ENCODE results near the gene CCDC146. TPM values are rescaled to one million over a fixed set of nuclear protein-coding genes. Genes with fewer than 3 reads are reported as not detected.
"Not testable (repeated sequence)": the region's sequence is repeated elsewhere in the genome, so short reads cannot be mapped to it uniquely, and the experiment has no call there.

Gene CCDC146
- total RNA-seq, 1 donor from 2014 or later, result 4.3 TPM

- Histone ChIP-seq H3K36me3 (no peaks in the 10 kb centered on the region), H3K4me1 (no peaks in the 10 kb centered on the region), H3K4me3 (no peak overlapping the region), H3K27me3 (no peaks in the 10 kb centered on the region), H3K27ac (no peak overlapping the region), H3K9me3 (no peaks in the 10 kb centered on the region)
- no peak for DNase-seq
- no peak for TF ChIP-seq CTCF (IDR thresholded peaks at IDR 0.05)
- intact Hi-C loops (cut with DNase I), result no loop called here
- ATAC-seq, result no peak
Observed at GRCh38 chr7:77222065-77222464, 99.7 kb downstream of the CCDC146 start.

GRCh38 chr7:77222819-77223218 lies 100.4 kb downstream of the CCDC146 start:
- DNase-seq (no peak), ATAC-seq (no peak)
- H3K4me3 ChIP-seq, result no peak overlapping the region
- H3K27ac ChIP-seq, result no peak overlapping the region
- intact Hi-C loops (cut with DNase I), result no loop called here
- H3K36me3 ChIP-seq, result no peaks in the 10 kb centered on the region
- no peaks in the 10 kb centered on the region for H3K9me3 ChIP-seq
- no peak for TF ChIP-seq CTCF (IDR thresholded peaks at IDR 0.05)
- H3K4me1 ChIP-seq, result no peaks in the 10 kb centered on the region
- no peaks in the 10 kb centered on the region for H3K27me3 ChIP-seq

GRCh38 chr7:77223261-77223660 lies 100.8 kb downstream of the CCDC146 start:
- no peaks in the 10 kb centered on the region for H3K36me3 ChIP-seq
- no peak overlapping the region for H3K27ac ChIP-seq
- DNase-seq (no peak), ATAC-seq (no peak)
- H3K4me3 ChIP-seq, result no peak overlapping the region
- intact Hi-C loops (cut with DNase I), result no loop called here
- TF ChIP-seq CTCF (IDR thresholded peaks at IDR 0.05), result no peak
- H3K27me3 ChIP-seq, result no peaks in the 10 kb centered on the region
- H3K9me3 ChIP-seq, result no peaks in the 10 kb centered on the region
- no peaks in the 10 kb centered on the region for H3K4me1 ChIP-seq

- H3K27me3 ChIP-seq, result no peaks in the 10 kb centered on the region
- no peaks in the 10 kb centered on the region for H3K9me3 ChIP-seq
- no peak for ATAC-seq
- no peak for TF ChIP-seq CTCF (IDR thresholded peaks at IDR 0.05)
- H3K36me3 ChIP-seq, result no peaks in the 10 kb centered on the region
- H3K4me3 ChIP-seq, result no peak overlapping the region
- no peaks in the 10 kb centered on the region for H3K4me1 ChIP-seq
- intact Hi-C loops (cut with DNase I), result no loop called here
- H3K27ac ChIP-seq, result no peak overlapping the region
- no peak for DNase-seq
Observed at GRCh38 chr7:77226357-77226839, 104.0 kb downstream of the CCDC146 start.

- intact Hi-C loops (cut with DNase I); H3K9me3 ChIP-seq; DNase-seq; H3K4me1 ChIP-seq; H3K4me3 ChIP-seq; H3K27me3 ChIP-seq; H3K36me3 ChIP-seq; ATAC-seq; H3K27ac ChIP-seq: not testable (repeated sequence)
Observed at GRCh38 chr7:77228795-77229194, 106.4 kb downstream of the CCDC146 start.

GRCh38 chr7:77232467-77232866 lies 110.1 kb downstream of the CCDC146 start:
- DNase-seq, result no peak

More at GRCh38 chr7:77232467-77232866, 110.1 kb downstream of the CCDC146 start:
- Histone ChIP-seq H3K9me3 (no peaks in the 10 kb centered on the region), H3K36me3 (no peaks in the 10 kb centered on the region), H3K27ac (no peak overlapping the region), H3K4me3 (no peak overlapping the region), H3K4me1 (peaks cover 2% of the 10 kb centered on the region), H3K27me3 (no peaks in the 10 kb centered on the region)
- no peak for TF ChIP-seq CTCF (IDR thresholded peaks at IDR 0.05)
- intact Hi-C loops (cut with DNase I), result no loop called here
- no peak for ATAC-seq

Data from upper lobe of right lung (tissue), 1 donor.